EL (cell line): ENCODE data around the gene CD99.
"Not testable (repeated sequence)": the region's sequence is repeated elsewhere in the genome, so short reads cannot be mapped to it uniquely, and the experiment has no call there.

ENCODE experiments used
- DNase-seq: peaks from one replicate; pipeline ENCODE4 v3.0.0-alpha.2; 2016

Gene CD99

DNA sequence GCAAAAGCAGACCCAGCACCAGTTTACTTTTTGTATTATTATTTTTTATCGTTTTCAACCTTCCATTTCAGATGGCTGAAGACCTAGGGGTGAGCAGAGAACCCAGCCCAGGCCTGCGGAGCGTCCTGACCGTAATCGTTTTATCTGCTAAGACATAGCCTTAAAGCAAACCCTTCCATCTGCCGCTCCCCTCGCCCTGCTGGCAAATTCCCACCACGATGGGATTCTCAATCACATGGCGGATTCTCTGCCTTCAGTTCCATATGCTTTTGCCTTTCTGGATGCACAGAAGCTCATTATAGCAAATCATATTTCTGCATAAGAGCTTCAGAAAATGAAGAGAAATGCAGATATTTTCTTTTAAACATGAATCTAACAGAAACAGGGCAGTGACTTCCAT, 42.2 kb downstream of the CD99 start:
- no peak for DNase-seq

DNA sequence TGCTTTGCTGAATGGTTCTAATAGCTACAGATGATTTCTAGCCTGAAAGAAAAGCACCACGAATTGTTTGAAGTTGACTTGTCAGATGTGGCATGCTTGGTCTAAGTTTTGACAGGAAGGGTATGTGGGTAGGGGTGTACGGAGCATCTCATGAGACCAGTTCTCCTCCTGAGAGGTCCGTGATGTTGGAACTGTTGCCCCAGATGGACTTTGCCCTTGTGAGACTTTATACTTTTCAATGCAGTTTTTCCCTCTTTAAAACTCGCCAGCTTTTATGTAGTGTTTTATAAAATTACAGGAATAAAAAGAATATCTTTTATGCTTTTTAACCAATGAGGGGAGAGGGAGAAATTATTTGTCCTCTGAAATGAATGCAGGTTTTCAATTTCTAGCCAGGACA, 44.2 kb downstream of the CD99 start:
- DNase-seq = no peak

GRCh38 chrX:2740672-2741071, 49.6 kb downstream of the CD99 start:
- DNase-seq = no peak

DNA sequence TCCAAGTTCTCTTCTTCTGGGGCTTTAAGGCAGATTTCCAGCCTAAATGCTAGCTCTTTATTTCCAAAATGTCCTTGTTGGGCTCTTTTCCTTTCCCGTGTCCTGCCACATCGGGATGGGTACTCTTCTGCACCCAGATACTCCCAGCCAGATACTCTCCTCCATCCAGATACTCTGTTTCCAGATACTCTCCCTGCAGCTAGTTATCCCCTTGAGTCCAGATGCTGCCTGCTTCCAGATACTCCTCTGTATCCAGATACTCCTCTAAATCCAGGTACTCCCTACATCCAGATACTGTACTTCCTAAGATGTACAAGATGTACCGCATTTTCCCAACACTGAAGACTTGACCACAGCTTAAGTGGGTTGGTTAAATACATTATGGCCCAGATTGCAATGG, 50.3 kb downstream of the CD99 start:
- DNase-seq = no peak

DNA sequence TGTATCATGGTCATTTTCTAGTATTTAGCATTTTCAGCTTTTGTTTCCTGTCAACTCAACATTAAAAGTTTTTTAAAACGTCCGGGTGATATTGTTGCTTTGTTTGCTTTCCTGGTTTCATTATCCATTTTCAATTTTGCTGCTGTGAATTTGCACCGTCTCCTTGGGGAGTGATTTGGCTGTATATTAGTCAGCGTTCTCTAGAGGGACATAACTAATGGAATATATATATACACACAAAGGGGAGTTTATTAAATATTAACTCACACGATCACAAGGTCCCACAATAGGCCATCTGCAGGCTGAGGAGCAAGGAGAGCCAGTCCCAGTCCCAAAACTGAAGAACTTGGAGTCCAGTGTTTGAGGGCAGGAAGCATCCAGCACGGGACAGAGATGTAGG, 55.2 kb downstream of the CD99 start:
- DNase-seq = not testable (repeated sequence)

GRCh38 chrX:2748171-2748814, 57.2 kb downstream of the CD99 start:
- DNase-seq = no peak

DNA sequence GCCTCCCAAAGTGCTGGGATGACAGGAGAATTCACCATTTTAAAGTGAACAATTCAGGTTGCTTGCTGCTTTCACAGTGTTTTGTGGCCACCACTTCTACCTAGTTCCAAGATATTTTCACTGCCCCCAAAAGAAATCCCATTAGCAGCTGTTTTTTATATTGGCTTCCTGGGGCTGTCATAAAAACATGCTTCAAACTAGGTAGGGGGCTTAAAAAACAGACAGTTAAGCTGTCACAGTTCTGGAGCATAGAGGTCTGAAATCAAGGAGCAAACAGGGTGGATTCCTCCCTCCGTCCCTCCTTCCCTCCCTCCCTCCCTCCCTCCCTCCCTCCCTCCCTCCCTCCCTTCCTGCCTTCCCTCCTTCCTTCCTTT, 57.7 kb downstream of the CD99 start:
- no peak for DNase-seq

GRCh38 chrX:2751291-2751690, 60.2 kb downstream of the CD99 start:
- no peak for DNase-seq

GRCh38 chrX:2751874-2752300, 60.8 kb downstream of the CD99 start, which contains the start of gene XG:
Gene XG, plus strand, starts transcription at chrX:2752040. Its CDS starts 235 bp downstream, at chrX:2752275.
- not testable (repeated sequence) for DNase-seq

DNA sequence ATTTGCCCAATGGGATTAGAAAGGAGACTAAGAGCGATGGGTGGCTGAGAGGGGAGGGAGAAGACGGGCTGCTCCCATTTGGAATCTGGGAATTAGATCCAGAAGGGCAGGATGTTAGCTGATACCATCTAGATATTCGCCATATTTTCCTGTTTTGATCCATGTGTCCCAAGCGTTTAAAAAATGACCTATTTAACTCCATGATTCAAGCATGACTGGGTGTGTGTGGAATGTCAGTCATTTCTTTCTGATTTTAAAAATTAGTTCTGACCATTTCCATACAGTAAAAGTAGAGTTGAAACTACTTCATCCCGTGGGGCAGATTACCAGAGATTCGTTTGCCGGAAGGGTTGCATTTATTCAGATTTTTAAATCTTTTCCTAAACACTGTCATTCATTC, 61.3 kb downstream of the CD99 start:
- DNase-seq = peak; percentile 32

DNA sequence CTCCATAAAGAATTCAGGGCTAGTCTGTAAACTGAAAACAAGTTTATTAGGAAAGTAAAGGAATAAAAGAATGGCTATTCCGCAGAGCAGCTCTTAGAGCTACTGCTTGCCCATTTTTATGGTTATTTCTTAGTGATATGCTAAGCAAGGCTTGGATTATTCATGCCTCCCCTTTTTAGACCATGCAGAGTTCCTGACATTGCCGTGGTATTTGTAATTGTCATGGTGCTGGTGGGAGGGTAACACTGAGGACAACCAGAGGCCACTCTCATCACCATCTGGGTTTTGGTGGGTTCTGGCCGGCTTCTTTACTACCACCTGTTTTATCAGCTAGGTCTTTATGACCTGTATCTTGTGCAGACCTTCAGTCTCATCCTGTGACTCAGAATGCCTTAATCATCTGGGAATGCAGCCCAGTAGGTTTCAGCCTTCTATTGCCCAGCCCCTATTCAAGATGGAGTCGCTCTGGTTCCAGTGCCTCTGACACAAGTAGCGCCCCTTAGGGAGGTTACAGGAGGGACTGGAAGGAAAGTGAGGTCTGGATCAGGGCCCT, 64.1 kb downstream of the CD99 start:
- not testable (repeated sequence) for DNase-seq

DNA sequence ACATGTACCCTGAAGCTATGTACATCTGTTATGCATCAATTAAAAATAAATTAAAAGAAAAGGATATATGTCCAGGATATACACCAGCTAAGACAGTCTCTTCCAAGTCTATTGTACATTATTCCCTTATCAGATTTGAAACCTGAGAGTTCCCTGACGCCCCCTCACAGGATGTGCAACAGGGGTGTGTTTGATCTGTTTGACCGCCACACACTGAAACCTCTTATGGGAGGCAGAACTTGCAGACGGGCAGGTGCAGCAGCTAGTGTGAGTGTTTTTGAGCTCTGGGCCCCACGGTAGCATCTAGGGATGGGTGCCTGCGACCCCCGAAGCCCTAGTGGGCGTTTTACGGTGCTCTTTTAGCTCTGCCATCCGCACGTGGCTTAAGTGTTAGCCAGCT, 65.5 kb downstream of the CD99 start:
- no peak for DNase-seq

GRCh38 chrX:2761246-2761645, 70.2 kb downstream of the CD99 start:
- no peak for DNase-seq

GRCh38 chrX:2762671-2763070, 71.6 kb downstream of the CD99 start:
- not testable (repeated sequence) for DNase-seq

DNA sequence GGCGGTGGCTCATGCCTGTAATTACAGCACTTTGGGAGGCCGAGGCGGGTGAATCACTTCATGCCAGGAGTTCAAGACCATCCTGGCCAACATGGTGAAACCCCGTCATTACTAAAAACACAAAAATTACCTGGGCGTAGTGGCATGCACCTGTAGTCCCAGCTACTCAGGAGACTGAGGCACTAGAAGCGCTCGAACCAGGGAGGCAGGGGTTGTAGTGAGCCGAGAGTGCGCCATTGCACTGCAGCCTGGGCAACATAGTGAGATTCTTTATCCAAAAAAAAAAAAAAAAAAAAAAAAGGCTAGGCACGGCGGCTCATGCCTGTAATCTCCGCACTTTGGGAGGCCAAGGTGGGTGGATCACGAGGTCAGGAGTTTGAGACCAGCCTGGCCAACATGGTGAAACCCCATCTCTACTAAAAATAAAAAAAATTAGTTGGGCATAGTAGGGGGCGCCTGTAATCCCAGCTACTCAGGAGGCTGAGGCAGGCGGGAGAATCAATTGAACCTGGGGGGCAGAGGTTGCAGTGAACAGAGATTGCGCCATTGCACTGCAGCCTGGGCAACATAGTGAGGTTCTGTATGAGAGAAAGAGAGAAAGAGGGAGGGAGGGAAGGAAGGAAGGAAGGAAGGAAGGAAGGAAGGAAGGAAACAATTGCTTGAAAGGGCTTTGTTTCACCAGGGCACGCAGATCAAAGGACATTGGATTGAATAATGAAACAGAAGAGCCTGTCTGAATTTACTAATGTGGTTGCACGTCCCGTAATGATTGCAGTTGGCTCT, 73.9 kb downstream of the CD99 start:
- not testable (repeated sequence) for DNase-seq

- no peak for DNase-seq
These were observed 74.4 kb downstream of the CD99 start for GRCh38 chrX:2765549-2765830.

GRCh38 chrX:2766906-2767305, 75.8 kb downstream of the CD99 start:
- no peak for DNase-seq

GRCh38 chrX:2767631-2768455, 76.7 kb downstream of the CD99 start:
- DNase-seq = peak; percentile 26

DNA sequence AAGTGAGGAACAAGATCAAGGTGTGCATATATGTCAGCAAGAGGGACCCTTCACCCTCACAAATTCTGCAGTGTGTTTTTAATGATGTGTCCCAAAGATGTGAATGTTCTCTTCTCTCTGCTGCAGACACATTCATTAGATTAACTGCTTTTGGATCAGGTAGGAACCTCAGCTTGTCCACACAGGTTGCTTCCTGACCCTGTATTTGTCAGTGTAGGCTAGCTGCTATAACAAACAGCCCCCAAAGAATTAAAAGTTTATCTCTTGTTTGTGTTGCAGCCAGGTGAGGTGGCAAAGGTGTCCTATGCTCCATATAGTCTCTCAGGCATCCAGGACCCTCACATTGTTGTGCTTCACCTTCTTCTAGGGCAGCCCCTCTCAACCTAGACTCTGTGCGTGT, 78.5 kb downstream of the CD99 start:
- DNase-seq = no peak

DNA sequence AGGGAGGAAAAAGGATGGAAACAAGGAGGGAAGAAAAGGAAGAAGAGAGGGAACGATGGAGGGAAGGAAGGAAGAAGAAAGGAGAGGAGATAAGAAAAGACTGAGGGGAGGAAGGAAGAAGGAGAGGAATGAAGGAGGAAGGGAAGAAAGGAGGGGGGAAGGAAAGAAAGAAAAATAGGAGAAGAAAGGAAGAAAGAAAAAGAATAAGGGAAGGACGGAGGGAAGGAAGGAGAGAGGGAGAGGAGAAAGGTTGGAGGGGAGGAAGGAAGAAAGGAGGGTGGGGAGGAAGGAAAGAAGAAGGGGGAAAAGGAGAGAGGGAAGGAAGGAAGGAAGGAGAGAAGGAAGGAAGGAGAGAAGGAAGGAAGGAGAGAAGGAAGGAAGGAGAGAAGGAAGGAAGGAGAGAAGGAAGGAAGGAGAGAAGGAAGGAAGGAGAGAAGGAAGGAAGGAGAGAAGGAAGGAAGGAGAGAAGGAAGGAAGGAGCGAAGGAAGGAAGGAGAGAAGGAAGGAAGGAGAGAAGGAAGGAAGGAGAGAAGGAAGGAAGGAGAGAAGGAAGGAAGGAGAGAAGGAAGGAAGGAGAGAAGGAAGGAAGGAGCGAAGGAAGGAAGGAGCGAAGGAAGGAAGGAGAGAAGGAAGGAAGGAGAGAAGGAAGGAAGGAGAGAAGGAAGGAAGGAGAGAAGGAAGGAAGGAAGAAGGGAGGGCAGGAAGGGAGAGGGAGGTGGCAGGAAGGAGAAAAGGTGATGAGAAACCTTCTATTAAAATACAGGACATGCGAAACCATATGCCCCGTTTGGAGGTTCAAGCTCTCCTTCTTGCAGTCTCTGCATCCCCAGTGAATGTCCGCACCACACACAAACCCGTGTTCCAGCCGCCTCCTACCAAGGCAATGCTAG, 82.3 kb downstream of the CD99 start:
- DNase-seq = not testable (repeated sequence)

- DNase-seq = no peak
These were observed 83.0 kb downstream of the CD99 start for GRCh38 chrX:2774057-2774456.

DNA sequence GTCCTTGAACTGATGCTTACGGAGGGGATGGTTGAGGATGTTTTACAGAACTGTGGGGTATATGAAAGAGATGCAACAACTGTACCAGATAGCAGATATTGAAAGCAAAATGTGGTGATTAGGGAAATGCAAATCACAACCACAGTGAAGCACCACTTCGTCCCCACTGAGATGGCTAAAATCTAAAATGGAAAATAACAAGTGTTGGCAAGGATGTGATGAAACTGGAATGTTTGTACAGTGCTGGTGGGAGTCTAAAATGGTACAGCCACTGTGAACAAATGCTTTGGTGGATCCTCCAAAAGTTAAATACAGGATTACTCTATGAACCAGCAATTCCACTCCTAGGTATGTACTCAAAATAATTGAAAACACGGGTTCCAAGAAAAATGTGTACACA, 83.7 kb downstream of the CD99 start:
- no peak for DNase-seq
